NT2/D1 (cell line): ENCODE data around the gene JARID2.

ENCODE experiments used
- DNase-seq: peaks from one replicate; pipeline ENCODE4 v3.0.0-alpha.2; 2011; ENCODE audit warnings: low read depth, low spot score
- H3K27me3 ChIP-seq: 2 replicates; pipeline ENCODE4 v1.6.0; 2011; ENCODE audit warnings: mild to moderate bottlenecking; ENCODE audit not compliant: insufficient read length, insufficient read depth
- H3K36me3 ChIP-seq: 2 replicates; pipeline ENCODE4 v1.6.1; 2011; ENCODE audit warnings: mild to moderate bottlenecking, low read length, mixed read lengths; ENCODE audit not compliant: insufficient read depth, insufficient read length
- H3K4me1 ChIP-seq: 2 replicates; pipeline ENCODE4 v1.5.1; 2011; ENCODE audit not compliant: insufficient read depth, insufficient read length
- H3K4me3 ChIP-seq: 2 replicates; pipeline ENCODE4 v1.5.1; 2011; ENCODE audit warnings: low read depth; ENCODE audit not compliant: insufficient read length
- H3K9ac ChIP-seq: 2 replicates; pipeline ENCODE4 v1.6.0; 2011; ENCODE audit warnings: low read depth; ENCODE audit not compliant: insufficient read length
- H3K9me3 ChIP-seq: 2 replicates; pipeline ENCODE4 v1.5.1; 2011; ENCODE audit warnings: mild to moderate bottlenecking, low read length; ENCODE audit not compliant: insufficient read depth
- SUZ12 ChIP-seq: IDR thresholded peaks from 2 replicates; pipeline ENCODE4 v1.6.1; 2011; ENCODE audit not compliant: insufficient read length, insufficient read depth; ENCODE audit errors: extremely low read depth
- YY1 ChIP-seq: IDR thresholded peaks from 2 replicates; pipeline ENCODE4 v1.6.1; 2011; ENCODE audit not compliant: insufficient read length, insufficient read depth
- ZNF274 ChIP-seq: IDR thresholded peaks from 2 replicates; pipeline ENCODE4 v1.6.1; 2011; ENCODE audit warnings: mild to moderate bottlenecking, low read depth, low read length

JARID2 gene

DNA sequence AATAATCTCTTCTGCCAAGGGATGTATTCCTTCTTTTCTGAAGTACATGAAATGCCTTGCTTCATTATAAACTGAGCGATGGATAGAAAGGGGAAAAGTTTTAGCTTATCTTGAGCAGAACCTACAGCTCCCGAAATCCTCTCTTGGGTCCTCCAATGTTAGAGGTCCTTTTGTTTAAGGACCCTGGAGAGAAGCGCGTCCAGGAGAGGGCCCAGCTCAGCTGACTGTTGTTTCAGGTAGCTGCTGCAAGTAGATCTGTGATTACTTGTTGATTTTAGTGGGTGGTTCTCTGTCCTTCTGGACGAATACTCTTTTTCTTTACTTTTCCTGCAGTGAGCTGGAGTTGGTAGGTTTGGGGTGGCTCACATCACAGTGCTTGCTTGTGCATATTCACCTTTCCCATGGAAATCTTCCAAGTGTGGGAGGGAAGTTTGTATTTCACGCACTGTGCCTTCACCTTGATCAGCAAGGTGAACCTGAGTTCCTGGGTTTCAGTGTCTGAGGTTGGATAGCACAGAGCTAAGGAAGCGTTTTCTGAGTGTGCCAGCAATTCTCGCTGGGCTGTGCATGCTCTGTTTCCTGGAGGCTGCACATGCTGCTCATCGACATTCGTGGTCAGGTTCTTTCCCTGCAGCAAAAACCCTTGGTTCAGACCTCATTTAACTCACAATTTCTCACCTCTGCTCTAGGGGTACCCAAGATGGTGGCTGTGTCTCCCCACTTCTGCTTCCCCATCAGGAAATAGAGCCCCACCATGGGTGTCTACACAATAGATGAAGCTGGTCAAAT is 176.3 kb downstream of the JARID2 start:
- TF ChIP-seq YY1: no peak
- Histone ChIP-seq H3K27me3 (no peaks in the 10 kb centered on the region), H3K9me3 (peaks cover 26% of the 10 kb centered on the region), H3K36me3 (peaks cover 2% of the 10 kb centered on the region), H3K4me3 (no peak overlapping the region), H3K9ac (no peak overlapping the region), H3K4me1 (peaks cover 4% of the 10 kb centered on the region)
- DNase-seq: no peak

DNA sequence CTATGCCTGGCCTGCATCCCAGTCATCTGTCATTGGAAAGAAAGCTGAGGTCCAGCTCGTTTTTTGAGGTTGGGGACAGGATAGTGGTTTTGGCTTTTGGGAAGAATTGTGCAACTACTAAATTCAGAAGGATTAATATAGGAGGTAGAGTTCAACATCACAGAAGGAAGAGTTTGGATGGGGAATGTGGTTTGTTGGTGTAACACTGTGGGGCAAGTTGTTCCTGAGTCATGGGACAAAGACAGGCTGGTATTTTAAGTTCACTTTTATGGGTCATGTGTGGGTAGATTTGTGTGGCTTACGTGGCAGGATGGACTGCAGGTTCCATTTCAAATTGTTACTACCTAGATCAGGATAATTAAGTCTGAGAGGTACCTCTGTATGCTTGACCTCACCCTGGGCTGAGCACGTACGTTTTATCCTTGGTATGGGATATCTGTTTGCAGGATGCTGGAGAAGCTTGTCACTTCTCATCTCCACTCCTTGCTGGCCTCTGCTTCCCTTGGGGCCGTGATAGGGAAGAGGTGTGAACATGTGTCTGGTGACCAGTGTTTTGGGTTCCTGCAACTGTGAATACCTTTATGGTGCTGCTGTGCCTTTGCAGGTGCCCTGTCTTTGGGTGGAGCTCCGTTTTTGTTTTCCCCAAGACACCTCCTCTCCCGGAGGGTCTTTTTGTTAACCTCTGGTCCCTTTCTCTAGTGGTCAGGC is 177.6 kb downstream of the JARID2 start:
- Histone ChIP-seq H3K27me3 (no peaks in the 10 kb centered on the region), H3K4me1 (peaks cover 4% of the 10 kb centered on the region), H3K36me3 (peaks cover 2% of the 10 kb centered on the region), H3K9ac (no peak overlapping the region), H3K9me3 (peaks cover 15% of the 10 kb centered on the region), H3K4me3 (no peak overlapping the region)
- no peak for DNase-seq
- TF ChIP-seq ZNF274: no peak
- no peak for TF ChIP-seq SUZ12
- no peak for TF ChIP-seq YY1

DNA sequence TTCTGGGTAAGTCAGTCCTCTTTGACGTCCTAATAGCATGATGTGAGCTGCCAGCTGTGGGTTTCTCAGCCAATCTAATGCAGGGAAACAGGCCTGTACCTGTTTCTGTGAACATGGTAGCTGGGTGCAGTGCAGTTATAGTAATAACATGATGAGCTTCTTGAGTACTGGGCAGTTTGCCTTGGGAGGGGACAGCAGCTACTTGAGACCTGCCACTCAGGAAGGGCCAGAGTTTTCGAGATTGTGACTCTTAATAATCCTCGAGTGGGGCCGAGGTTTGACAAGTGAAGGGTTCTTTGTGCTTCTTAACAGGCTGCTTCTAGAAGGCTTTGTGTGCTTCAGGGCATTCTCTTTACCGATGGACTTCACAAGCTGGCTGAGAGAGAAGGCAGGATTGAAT is 180.1 kb downstream of the JARID2 start:
- H3K4me3 ChIP-seq: no peak overlapping the region

DNA sequence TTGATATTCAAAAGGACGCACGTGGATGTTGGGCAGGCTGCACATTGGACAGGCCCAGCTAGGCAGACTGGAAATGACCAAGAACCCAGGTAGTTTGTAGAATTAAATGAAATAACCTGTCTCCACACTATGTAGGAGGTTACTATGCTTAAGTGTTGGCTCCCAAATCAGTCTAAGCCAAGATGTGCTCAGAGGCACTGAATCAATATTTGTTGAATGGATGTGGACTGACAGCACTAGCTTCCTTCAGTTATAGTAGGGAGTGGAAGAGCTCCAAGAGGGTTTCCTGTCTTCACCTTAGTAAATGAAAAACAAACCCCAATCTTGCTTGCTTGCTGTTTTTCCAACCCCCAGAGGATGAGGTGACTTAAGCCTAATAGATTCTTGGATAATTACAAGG is 180.5 kb downstream of the JARID2 start:
- no peaks in the 10 kb centered on the region for H3K27me3 ChIP-seq
- peaks cover 4% of the 10 kb centered on the region for H3K4me1 ChIP-seq
- no peak overlapping the region for H3K9ac ChIP-seq
- peaks cover 2% of the 10 kb centered on the region for H3K36me3 ChIP-seq
- no peak overlapping the region for H3K4me3 ChIP-seq
- TF ChIP-seq YY1: no peak
- no peak for TF ChIP-seq SUZ12
- no peak for TF ChIP-seq ZNF274
- no peak for DNase-seq
- H3K9me3 ChIP-seq: no peaks in the 10 kb centered on the region

More for the DNA sequence above, 180.1 kb downstream of the JARID2 start:
- Histone ChIP-seq H3K27me3 (no peaks in the 10 kb centered on the region), H3K4me1 (peaks cover 4% of the 10 kb centered on the region), H3K36me3 (peaks cover 2% of the 10 kb centered on the region), H3K9ac (no peak overlapping the region), H3K9me3 (no peaks in the 10 kb centered on the region)
- no peak for DNase-seq
- no peak for TF ChIP-seq YY1
- TF ChIP-seq SUZ12: no peak
- TF ChIP-seq ZNF274: no peak

DNA sequence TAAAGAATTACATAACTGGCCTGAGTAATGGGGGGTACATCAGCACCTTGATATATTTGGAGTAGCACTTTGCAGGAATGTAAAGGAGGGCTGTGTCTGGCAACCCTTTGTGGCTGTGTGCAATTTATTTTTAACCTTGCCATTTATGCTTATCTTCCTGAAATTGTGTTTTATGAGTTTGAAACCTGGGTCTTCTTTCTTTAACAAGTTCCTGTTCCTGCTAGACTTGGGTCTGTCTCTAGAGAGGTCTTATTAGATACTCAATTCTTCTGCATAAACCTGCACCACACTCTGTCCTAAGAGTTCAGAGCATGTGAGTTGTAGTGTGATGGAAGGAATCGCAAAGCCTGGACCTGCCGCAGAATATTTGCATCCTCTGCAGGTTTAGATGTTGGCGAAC is 181.0 kb downstream of the JARID2 start:
- Histone ChIP-seq H3K36me3 (peaks cover 2% of the 10 kb centered on the region), H3K4me3 (no peak overlapping the region), H3K9ac (no peak overlapping the region), H3K9me3 (no peaks in the 10 kb centered on the region), H3K27me3 (no peaks in the 10 kb centered on the region), H3K4me1 (peaks cover 4% of the 10 kb centered on the region)
- TF ChIP-seq ZNF274 (no peak), YY1 (no peak), SUZ12 (no peak)
- no peak for DNase-seq

DNA sequence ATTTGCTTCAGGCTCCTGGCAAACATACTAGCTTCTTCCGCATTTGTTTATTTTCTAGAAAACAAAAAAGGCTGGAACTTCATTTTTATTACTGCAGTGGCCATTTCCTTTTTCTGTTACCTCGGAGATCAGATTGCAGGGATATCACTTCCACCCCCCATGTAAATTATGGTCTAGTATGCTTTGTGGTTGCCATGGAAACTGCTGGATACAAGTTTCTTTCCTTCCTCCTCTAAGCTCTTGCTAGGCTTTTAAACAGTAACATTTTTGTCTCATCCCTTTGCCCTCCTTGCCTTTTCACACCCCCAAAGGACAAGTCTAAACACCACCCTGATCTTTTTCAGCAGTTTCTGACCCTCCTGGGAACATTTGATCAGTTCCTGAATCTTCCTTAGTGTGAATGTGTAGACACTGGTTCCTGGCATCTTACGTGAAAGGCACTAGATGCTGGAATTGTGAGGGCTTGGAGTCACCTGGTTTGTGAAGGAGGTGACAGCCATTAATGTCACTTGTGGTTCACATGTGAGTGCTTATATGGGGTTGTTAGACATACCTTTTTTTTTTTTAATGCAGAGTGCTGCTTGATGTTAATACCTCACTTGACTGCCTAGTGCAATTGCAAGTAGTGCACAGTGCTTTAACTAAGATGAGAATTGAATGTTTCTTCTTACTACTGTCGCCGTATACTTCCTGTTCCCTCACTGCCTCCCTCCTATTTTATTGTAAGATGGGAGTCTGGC is 181.6 kb downstream of the JARID2 start:
- Histone ChIP-seq H3K9ac (no peak overlapping the region), H3K4me1 (peaks cover 5% of the 10 kb centered on the region)

More for the DNA sequence above, 181.6 kb downstream of the JARID2 start:
- no peak for DNase-seq
- H3K9me3 ChIP-seq: no peaks in the 10 kb centered on the region
- no peak overlapping the region for H3K4me3 ChIP-seq
- no peak for TF ChIP-seq SUZ12
- TF ChIP-seq ZNF274: no peak
- TF ChIP-seq YY1: no peak
- H3K36me3 ChIP-seq: no peaks in the 10 kb centered on the region
- H3K27me3 ChIP-seq: no peaks in the 10 kb centered on the region
